ENCODE results near the gene KNDC1. TPM values are rescaled to one million over a fixed set of nuclear protein-coding genes. Genes with fewer than 3 reads are reported as not detected.

Gene KNDC1
- total RNA-seq, 1 donor from 2014 or later: not detected

GRCh38 chr10:133211959-133212852, 52.2 kb downstream of the KNDC1 start:
- H3K4me3 Mint-ChIP-seq (ENCODE audit: unreplicated experiment): no peak overlapping the region

GRCh38 chr10:133212853-133213494, 53.0 kb downstream of the KNDC1 start:
- TF ChIP-seq CTCF (IDR thresholded peaks at IDR 0.05): no peak
- Mint-ChIP-seq H3K27me3 (ENCODE audit: unreplicated experiment) (peaks cover 2% of the 10 kb centered on the region), H3K27ac (ENCODE audit: unreplicated experiment) (no peak overlapping the region), H3K4me1 (ENCODE audit: unreplicated experiment) (no peaks in the 10 kb centered on the region), H3K36me3 (ENCODE audit: unreplicated experiment) (no peaks in the 10 kb centered on the region), H3K9me3 (ENCODE audit: unreplicated experiment) (no peaks in the 10 kb centered on the region), H3K4me3 (ENCODE audit: unreplicated experiment) (no peak overlapping the region)
- no peak for DNase-seq (ENCODE audit: extremely low spot score, unreplicated experiment)

More at GRCh38 chr10:133211959-133212852, 52.2 kb downstream of the KNDC1 start:
- no peaks in the 10 kb centered on the region for H3K4me1 Mint-ChIP-seq (ENCODE audit: unreplicated experiment)
- no peak for TF ChIP-seq CTCF (IDR thresholded peaks at IDR 0.05)
- no peaks in the 10 kb centered on the region for H3K36me3 Mint-ChIP-seq (ENCODE audit: unreplicated experiment)
- H3K9me3 Mint-ChIP-seq (ENCODE audit: unreplicated experiment): no peaks in the 10 kb centered on the region
- no peak overlapping the region for H3K27ac Mint-ChIP-seq (ENCODE audit: unreplicated experiment)
- no peak for DNase-seq (ENCODE audit: extremely low spot score, unreplicated experiment)
- H3K27me3 Mint-ChIP-seq (ENCODE audit: unreplicated experiment): peaks cover 2% of the 10 kb centered on the region

- H3K9me3 Mint-ChIP-seq (ENCODE audit: unreplicated experiment): no peaks in the 10 kb centered on the region
- no peak overlapping the region for H3K4me3 Mint-ChIP-seq (ENCODE audit: unreplicated experiment)
- H3K4me1 Mint-ChIP-seq (ENCODE audit: unreplicated experiment): no peaks in the 10 kb centered on the region
- H3K27me3 Mint-ChIP-seq (ENCODE audit: unreplicated experiment): peaks cover 2% of the 10 kb centered on the region
- H3K27ac Mint-ChIP-seq (ENCODE audit: unreplicated experiment): no peak overlapping the region
- TF ChIP-seq CTCF (IDR thresholded peaks at IDR 0.05): no peak
- H3K36me3 Mint-ChIP-seq (ENCODE audit: unreplicated experiment): no peaks in the 10 kb centered on the region
- no peak for DNase-seq (ENCODE audit: extremely low spot score, unreplicated experiment)
These were observed 53.8 kb downstream of the KNDC1 start for GRCh38 chr10:133213641-133214467.

GRCh38 chr10:133214468-133215410, 54.7 kb downstream of the KNDC1 start:
- Mint-ChIP-seq H3K4me1 (ENCODE audit: unreplicated experiment) (no peaks in the 10 kb centered on the region), H3K36me3 (ENCODE audit: unreplicated experiment) (no peaks in the 10 kb centered on the region), H3K4me3 (ENCODE audit: unreplicated experiment) (no peak overlapping the region), H3K9me3 (ENCODE audit: unreplicated experiment) (no peaks in the 10 kb centered on the region), H3K27ac (ENCODE audit: unreplicated experiment) (no peak overlapping the region), H3K27me3 (ENCODE audit: unreplicated experiment) (peaks cover 2% of the 10 kb centered on the region)
- no peak for TF ChIP-seq CTCF (IDR thresholded peaks at IDR 0.05)
- DNase-seq (ENCODE audit: extremely low spot score, unreplicated experiment): no peak

All from osteocyte (in vitro differentiated cells).